Glomerular endothelial cell (primary cell): ENCODE measurements around the gene RBM33. TPM values are rescaled to one million over a fixed set of nuclear protein-coding genes. Genes with fewer than 3 reads are reported as not detected.
A peak's percentile ranks its signal among the peaks of the same experiment; 100 is the strongest.

Experiments
- DNase-seq: peaks from one replicate; pipeline ENCODE4 v3.0.0-alpha.2; 2011; ENCODE audit warnings: low read depth, low spot score; ENCODE audit errors: extremely low read depth
- total RNA-seq: library from RNA; depleted of rRNA; stranded (reverse); fragments of >200 nt; gene quantifications from 2 replicates; pipeline ENCODE4 v1.2.3, GENCODE V29; 2015

RBM33 gene
- total RNA-seq, 1 donor from 2014 or later: 34.6 TPM

DNA sequence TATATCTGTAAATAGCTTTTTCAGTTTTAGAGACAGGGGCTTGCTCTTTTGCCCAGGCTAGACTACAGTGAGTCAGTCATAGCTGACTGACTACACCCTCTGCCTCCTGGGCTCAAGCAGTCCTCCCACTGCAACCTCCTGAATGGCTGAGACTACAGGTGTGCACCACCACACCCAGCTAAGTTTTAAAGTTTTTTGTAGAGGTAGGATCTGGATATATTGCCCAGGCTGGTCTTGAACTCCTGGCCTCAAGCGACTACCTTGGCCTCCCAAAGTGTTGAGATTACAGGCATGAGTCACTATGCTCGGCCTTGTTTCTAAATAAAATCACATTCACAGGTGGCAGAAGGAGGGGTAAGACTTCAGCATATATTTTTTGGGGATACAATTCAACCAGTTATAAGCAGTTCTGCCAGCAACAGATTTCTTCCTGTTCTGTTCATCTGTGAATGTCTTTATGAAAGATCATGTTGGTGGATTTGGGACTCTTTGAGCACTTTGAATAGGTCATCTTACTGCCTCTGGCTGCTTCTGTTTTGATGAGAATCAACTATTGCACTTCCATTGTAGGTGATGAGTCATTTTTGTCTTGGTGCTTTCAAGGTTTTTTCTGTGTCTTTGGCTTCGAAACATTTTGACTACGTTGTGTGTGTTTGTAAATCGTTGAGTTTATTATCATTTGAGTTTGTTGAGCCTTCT lies 15.7 kb downstream of the RBM33 start:
- no peak for DNase-seq

DNA sequence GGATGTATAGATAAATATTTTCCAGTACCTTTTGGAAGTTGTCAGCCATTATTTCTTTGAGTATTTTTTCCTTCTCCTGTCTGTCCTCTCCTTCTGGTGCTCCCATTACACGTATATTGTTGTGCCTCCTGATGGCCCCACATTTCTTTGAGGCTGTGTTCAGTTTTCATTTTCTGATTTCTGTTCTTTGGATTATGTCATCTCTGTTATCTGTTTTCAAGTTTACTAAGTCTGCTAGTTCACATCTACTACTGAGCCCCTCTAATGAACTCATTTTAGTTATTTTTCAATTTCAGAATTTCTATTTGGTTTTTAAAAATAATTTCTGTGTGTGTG lies 16.3 kb downstream of the RBM33 start:
- no peak for DNase-seq

DNA sequence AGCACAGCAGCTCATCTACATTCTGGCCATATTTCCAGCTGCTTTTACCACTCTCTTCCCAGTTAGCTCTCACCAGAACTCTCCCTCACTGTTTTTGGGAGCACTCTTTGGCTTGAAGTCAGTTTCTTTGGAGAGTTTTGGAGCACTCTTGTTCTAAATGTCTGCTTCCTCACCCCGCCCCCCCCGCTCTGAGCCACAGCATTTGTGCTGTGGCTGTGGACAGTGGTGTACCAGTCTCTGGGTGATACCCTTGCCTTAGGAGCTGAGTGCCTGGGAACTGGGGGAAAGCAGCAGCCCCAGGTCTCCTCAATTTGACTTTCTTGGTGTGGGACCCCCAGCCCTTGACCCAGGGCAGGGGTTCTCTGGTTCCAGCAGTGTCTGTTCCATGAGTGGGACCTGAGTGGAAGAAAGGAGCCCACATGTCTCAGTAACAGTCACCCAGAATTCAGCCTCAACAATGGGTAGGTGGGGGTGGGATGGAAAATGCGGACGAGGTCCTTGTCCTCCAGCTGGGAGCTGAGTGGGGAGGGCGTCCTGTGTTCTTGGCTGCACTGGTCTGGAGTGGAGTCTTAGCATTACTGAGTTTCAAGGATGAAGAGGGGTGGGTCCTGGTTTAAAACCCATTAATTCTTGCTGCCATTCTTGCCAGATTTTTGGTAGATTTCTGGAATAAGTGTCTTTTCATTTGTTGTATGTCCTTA lies 18.0 kb downstream of the RBM33 start:
- DNase-seq: no peak

DNA sequence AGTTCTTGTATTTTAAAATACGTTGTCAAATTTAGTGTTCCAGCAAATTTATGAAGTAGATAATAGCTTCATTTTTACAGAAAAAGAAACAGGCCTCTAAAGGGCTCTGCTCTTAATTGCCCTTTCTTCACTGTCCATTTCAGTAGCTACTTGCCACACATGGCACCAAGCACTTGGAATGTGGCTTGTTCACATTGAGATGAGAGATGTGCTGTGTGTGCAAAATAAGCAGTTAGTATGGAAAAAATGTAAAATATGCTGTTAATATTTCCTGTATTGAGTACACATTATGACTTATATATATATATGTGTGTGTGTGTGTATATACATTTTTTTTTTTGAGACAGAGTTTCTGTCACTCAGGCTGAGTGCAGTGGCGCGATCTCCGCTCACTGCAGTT lies 19.5 kb downstream of the RBM33 start:
- no peak for DNase-seq

DNA sequence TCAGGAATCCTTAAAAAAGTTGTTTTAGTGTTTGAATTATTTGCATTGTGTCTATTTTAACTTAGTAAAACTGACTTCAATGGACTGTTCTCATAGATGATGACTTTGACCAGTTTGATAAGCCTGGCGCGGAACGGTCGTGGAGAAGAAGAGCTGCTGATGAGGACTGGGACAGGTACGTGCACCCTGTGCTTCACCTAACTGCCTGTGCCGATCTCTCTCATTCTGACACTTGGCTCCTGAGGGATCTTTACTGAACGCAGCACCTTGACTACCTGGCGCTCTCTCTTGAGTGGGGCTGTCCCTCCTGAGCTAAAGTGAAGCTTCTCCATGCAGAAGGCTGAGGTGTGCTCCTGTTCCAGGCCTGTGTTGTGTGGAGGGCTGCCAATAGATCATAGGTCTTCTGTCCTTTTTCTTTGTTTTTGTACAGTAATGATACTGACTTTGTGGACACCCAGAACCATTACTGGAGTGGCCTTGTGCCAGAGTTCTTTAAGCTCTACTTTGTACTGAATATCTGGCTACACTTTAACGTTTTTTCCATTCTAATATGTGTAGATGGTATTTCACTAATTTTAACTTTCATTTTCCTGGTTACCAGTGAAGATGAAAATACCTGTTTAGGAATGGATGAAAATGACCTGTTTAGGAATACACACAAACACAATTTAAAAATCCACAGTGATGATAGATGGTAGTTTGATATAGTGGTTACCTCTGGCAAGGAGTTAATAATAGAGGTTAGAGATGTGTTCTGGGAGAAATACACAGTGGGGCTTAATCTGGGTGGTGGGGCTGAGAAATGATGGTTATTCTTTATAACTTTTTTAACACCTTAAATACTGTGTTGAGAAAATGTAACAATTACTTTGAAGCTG lies 20.9 kb downstream of the RBM33 start:
- no peak for DNase-seq

DNA sequence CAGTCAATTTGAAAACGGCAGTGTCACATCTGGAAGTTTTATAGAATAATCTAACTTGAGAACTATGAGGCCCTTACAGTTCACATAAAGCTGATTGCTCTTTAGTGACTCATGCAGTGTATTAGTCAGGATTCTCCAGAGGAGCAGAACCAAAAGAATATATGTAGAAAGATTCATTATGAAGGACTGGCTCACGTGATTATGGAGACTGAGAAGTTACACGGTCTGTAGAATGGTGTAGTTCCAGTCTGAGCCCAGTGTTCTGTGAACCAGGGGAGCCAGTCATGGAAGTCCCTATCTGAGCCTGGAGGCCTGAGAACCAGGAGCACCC lies 21.5 kb downstream of the RBM33 start:
- DNase-seq: peak; percentile 47

DNA sequence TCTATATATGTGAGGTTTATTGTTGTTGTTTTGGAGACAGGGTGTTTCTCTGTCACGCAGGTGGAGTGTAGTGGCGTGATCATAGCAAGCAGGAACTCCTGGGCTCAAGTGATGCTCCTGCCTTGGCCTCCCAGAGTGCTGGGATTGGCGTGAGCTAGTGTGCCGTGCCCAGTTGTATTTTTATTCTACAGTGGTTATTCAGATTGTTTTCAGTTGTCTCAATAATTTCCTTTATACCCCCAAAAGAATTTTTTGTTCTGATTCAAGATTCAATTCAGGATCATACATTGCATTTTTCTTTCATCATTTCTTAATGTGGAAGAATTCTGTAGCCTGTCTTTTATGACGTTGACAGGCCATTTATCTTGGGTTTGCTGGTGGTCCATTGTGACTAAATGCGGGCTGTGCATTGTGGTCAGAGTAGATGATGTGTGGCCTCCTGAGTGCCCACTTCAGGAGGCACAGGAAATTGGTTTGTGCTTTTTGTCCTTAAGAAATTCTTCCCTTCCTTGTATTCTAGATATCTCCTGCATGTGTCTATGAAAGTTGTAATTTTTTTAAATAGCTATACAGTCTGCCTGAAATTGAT lies 22.9 kb downstream of the RBM33 start:
- DNase-seq: no peak

DNA sequence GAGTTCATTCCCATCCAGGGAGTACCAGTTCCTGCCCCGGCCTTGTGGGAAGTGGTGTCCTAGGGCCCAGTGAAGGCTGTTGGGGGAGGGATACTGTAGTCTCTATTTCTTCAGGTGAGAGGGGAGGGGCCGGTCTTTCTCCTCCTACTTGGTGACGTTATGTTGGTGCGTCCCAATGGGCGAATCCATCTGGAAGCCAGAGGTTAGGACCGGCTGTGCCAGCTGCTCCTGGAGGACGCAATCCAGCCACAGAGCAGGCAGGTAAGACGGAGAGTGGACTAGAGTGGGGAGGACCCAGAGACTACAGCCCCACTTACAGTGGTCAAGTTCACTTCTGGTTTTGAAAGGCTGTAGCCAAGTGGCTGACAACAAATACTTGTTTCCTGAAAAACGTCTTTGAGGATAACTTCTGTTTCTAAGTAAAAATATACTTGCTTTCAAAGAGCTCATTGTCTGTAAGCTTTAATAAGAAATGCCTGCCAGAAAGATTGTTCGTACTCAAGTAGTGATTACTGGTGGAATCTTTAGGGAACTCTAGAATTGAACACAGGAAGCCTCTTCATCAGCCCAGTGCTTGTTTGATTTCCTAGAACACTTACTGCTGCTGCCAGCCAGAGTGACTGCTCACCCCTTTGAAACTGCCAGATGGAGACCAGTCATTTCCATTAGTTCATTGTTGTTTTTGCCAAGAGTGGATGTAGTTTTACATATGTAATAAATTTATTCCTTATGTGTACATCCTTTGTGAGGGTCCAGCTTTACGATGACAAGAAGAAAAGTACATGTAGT lies 25.4 kb downstream of the RBM33 start:
- DNase-seq: peak; percentile 23

DNA sequence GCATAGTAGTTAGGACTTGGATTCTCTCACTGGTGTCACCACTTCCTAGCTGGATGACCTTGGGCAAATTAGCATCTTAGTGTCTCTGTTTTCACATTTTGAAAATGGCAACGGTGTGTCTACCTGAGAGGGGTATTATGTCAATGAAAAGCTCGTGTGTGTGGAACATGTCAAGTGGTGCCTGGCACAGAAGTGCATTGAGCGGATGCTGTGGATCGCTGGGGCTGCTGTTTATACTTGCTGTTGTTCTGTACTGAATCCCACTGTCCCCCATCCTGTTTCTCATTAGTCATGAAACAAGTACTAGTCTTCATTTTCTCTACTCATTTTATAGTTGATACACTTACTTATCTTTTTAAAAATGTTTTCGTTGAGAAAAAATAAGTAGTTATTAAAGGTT lies 26.1 kb downstream of the RBM33 start:
- DNase-seq: no peak

DNA sequence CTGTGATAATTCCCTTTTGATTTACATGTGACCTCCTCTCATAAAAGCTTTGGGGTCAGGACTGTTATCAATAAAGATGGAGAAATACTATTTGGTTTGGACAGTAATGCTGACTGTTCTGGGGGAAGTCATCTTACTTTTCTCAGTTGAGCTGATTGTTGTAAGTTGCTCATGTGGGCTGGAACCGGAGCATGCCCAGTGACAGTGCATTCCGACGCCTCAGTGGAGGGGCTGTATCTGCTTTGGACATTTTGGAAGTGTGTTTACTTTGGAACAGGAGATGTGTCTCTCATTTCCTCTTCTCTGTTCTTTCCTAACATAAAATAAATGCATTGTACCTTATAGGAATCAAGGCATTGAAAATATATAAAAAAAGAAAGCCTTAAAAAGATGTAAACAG lies 30.1 kb downstream of the RBM33 start:
- DNase-seq: no peak

DNA sequence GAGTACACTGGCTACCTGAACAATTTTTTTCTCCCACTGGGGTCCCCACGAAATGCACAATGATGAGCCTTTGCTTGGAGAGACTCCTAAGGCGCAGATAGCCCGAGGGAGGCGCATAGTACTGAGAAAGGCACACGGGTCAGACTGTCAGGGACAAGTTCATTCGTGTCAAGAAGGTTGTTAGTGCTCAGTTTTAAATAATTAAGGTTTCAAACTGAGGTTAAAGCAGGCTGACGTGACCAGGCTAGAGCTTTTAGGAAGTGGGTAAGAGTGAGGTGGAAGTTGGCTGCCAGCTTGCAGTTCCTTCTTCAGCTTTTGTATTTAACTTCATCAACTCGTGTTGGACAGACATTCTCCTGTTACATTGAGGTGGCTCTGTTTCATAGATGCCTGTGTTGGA lies 31.6 kb downstream of the RBM33 start:
- no peak for DNase-seq

DNA sequence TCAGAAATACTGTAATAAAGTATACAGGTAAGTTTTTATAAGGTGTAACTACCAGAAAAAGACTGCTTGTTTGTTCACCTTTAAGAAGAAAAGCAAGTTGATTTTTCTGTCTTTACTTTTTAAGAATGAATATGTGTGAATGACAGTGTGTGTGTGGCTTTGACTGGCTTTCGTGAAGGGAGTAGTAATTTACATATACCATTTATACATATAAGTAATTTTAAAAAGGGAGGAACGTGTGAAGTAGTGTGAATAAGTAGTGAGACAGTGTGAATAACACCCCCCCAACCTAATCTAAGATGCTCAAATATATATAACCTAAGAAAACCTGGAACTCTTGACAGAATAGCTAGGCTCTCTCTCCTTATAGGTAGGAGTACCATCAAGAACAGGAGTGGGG lies 33.2 kb downstream of the RBM33 start:
- DNase-seq: no peak

DNA sequence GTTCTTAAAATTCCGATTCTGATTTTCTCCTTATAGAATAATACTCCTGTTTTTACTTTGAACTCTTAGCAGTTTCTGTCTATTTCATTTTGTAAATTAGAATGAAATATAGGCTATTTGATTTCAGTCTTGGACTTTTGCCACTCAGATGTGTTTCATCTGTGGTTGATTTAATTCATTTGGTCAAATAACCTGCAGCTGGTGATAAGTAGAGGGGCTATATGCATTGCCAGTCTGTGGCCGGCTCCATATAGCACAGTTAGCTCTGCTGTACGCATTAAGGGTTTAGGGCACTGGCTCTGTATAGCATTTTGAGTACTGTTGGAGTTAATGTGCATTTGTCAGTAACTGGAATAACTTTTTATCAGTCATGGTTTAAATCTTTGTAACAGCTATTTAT lies 35.7 kb downstream of the RBM33 start:
- DNase-seq: no peak

DNA sequence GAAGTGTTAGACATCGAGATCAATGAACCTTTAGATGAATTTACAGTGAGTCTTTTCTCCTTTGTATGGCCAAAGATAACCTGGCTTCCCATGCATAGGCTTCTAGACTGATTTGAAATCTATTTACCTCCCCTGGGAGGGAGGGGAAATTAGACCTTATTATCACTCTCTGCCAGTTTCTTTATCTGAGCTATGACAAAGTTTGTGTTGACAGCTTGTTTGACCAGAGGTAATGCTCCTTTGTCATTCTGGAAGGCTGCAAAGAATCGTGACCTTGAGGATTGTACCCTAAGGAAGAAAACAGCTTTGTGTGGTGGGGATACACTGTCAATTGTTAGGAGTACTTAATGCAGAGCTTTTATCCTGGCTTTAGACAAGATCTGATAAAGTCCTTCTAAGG lies 36.4 kb downstream of the RBM33 start:
- DNase-seq: no peak

DNA sequence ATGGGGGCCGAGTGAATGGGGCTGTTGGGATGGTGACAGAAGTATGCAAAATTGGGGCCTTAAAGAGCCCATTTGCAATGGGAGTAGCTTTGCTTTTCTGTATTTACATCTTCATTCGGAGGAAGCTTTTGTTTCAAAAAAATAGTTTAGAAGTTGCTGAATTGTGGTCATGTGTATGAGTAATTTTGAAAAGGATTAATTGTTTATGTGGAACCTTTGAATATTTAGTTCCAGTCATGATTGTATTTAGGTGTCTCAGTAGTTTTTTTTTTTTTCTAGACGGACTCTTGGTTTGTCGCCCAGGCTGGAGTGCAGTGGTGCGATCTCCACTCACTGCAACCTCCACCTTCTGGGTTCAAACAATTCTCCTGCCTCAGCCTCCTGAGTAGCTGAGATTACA lies 37.2 kb downstream of the RBM33 start:
- DNase-seq: no peak

DNA sequence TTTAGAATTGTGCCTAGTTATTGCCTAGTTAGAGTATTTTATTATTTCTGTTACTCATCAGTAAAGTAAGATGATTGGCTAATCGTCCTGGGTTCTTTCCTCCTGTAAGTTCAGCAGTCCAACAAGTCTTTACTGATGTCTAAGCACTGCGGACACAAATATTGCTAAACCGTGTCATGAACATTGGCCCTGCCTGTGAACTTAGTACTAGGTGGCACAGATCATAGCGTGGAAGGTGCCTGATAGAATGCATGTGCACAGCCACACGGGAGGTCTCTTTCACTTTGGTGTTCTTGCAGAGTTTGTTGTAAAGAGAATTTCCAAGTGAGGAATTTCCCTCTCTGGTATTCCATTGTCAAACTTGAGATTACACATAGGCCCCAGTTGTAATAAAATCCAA lies 38.0 kb downstream of the RBM33 start:
- no peak for DNase-seq

DNA sequence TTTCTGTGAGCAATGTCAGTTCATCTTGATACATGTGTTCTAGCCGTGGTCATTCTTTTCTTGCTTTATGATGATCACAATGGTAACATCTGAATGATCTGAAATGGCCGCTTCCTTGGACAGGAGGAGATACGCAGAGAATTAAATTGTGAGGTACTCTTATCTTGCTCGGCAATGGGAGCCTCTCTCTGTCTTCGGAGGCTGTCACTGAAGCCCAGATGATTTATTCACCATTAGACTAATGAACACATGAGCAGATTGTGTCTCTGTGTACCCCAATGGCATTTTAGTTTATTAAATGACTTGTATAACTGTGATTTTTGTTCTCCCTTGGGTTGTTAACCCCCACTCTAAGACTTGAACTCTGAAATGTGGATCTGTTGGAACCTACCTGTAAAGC lies 38.6 kb downstream of the RBM33 start:
- no peak for DNase-seq

DNA sequence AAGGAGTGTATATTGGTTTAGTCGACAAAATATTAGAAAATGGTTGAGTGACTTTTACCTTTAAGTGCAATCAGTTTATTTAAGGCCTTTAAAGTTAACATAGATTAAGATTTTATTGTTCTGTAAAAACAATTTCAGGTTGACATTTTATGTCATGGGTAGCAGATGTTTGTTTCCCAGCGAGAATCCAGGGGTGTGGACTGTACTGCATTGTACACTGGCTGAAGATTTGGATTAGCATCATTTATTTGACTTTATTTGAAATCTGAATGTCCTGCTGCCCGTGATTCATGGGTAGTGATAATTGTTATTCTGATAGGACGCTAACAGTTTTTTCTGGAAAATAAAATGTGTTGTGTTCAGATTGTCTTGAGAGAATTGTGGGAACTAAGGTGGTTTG lies 39.3 kb downstream of the RBM33 start:
- DNase-seq: no peak

DNA sequence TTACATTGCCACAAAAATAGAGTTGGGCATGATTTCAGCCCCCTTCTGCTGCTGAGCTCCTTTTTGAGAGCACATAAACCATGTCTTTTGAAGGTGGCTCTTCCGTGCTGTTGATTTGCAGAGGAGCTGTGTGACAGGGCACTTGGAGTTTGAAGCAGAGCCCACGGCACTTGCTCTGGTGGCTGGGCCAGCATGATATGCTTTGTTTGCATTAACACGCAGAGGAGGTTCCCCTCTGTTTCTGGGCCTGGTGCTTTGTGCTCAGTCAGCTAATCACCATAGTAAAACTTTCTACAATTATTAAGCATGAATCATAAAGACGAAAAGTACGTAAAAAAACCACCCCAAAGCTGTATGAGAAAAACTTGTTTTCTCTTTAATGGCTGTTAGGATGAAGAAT lies 40.1 kb downstream of the RBM33 start:
- DNase-seq: no peak

DNA sequence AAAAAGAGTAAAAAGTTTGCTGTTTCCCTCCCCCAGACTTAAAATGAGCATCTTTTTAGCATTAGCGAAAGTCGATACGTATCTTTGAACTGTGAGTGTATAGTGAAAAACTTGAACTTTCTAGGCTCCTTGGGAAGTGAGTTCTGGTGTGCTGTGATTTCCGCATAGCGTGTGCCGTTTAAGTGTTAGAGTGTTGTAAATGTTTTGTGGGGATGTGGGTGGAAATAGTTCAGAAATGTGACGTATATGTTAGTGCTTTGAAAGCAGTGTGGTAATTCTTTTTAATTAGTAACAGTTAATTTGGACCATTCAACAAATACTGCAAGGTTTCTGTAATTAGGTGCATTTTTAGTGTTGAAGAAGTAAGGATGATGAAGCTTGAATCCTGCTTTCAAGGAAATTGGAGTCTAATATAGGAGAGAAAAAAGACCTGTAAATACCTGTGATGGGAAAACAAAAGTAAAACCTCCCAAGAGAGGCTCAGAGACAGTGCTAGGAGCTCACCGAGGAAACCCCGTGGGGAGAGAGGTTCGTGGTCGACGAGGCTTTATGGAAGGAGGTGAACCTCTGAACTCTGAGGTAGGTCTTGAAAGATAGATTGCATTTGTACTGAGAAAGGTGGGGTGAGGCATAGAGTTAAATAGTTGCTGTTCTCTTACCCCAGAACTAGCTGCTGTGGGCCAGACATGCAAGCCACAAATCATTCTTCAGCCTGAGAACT lies 40.8 kb downstream of the RBM33 start:
- DNase-seq: no peak
